Measurements from ENCODE around the gene COL4A2.

The COL4A2 gene

GRCh38 chr13:110306960-110307766 is at the start of gene COL4A2, which contains the start of gene COL4A1:
Gene COL4A2 (plus strand): TSS chr13:110307284. CDS start chr13:110307904, 620 bp downstream.
Gene COL4A1 (minus strand): TSS chr13:110307157. CDS start chr13:110307027, 130 bp downstream.
- DNase-seq = no peak

- DNase-seq = no peak
Measured at GRCh38 chr13:110257408-110257807, 49.7 kb upstream of the COL4A2 start.

- DNase-seq = no peak
Measured at GRCh38 chr13:110258876-110259631, 48.0 kb upstream of the COL4A2 start.

GRCh38 chr13:110259651-110260050 is 47.4 kb upstream of the COL4A2 start:
- DNase-seq = no peak

- DNase-seq = no peak
Measured at GRCh38 chr13:110261166-110262081, 45.7 kb upstream of the COL4A2 start.

GRCh38 chr13:110262082-110262436 is 45.0 kb upstream of the COL4A2 start:
- no peak for DNase-seq

GRCh38 chr13:110262508-110263291 is 44.4 kb upstream of the COL4A2 start:
- DNase-seq = no peak

GRCh38 chr13:110263404-110263803 is 43.7 kb upstream of the COL4A2 start:
- DNase-seq = no peak

- DNase-seq = no peak
Measured at GRCh38 chr13:110263888-110264287, 43.2 kb upstream of the COL4A2 start.

GRCh38 chr13:110264685-110265275 is 42.3 kb upstream of the COL4A2 start:
- no peak for DNase-seq

GRCh38 chr13:110265341-110265681 is 41.8 kb upstream of the COL4A2 start:
- no peak for DNase-seq

- DNase-seq = no peak
Measured at GRCh38 chr13:110265682-110266430, 41.2 kb upstream of the COL4A2 start.

- no peak for DNase-seq
Measured at GRCh38 chr13:110266431-110266809, 40.7 kb upstream of the COL4A2 start.

- DNase-seq = no peak
Measured at GRCh38 chr13:110266983-110267382, 40.1 kb upstream of the COL4A2 start.

GRCh38 chr13:110268061-110268460 is 39.0 kb upstream of the COL4A2 start:
- no peak for DNase-seq

GRCh38 chr13:110268576-110269185 is 38.4 kb upstream of the COL4A2 start:
- DNase-seq = no peak

GRCh38 chr13:110269509-110270185 is 37.4 kb upstream of the COL4A2 start:
- DNase-seq = no peak

GRCh38 chr13:110270507-110270906 is 36.6 kb upstream of the COL4A2 start:
- DNase-seq = no peak

- DNase-seq = no peak
Measured at GRCh38 chr13:110271313-110271712, 35.8 kb upstream of the COL4A2 start.

GRCh38 chr13:110272227-110272626 is 34.9 kb upstream of the COL4A2 start:
- no peak for DNase-seq
